ENCODE data around the gene NALCN.

The NALCN gene

DNA sequence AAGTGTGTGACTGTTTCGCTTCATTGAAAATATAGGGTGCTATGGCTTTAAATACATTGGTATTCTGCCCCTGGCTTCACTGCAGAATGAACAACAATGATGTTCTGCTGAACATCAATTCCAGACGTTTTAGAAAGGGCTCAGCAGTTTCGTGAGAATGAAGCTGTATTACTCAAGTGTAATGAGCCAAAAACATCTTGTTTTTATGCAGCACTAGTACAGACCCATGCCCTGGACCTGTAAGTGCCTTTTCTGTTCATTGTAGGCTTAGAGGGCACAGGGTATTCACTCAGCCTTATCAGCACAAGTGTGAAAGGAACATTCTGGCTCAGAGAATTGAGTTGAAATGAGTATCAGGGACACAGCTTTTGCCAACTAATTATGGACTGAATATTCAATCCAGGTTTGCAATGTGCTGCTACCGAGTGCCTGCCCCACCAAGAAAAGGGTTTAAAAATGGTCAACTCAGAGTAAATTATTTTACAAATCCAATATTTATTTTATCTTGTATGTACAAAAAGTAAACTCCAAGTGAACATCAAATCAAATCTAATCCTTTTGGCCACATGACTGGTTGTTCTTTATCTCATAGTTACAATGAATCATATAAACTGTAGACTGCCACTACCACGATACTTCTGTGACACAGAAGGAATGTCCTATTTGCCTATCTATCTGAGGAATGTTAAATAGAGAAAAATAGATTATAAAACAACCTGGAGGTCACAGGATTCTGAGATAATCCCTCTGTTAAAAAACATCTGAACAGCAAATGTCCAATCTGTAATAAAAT, 362.8 kb downstream of the NALCN start:
- TF ChIP-seq LEF1 (IDR thresholded peaks at IDR 0.05; ENCODE audit: borderline replicate concordance) (no peak), SUZ12 (IDR thresholded peaks at IDR 0.05) (no peak), SP1 (IDR thresholded peaks at IDR 0.05) (no peak), ELF4 (IDR thresholded peaks at IDR 0.05) (no peak), CTBP1 (IDR thresholded peaks at IDR 0.05; ENCODE audit: borderline replicate concordance) (no peak), BHLHE40 (IDR thresholded peaks at IDR 0.05; ENCODE audit: borderline replicate concordance) (no peak), FOXA1 (IDR thresholded peaks at IDR 0.05) (no peak), HDGF (IDR thresholded peaks at IDR 0.05; ENCODE audit: borderline replicate concordance) (no peak), NFRKB (IDR thresholded peaks at IDR 0.05) (no peak), ZNF384 (IDR thresholded peaks at IDR 0.05) (no peak), FOXM1 (IDR thresholded peaks at IDR 0.05; ENCODE audit: borderline replicate concordance) (no peak), FOXK2 (IDR thresholded peaks at IDR 0.05) (no peak), TARDBP (IDR thresholded peaks at IDR 0.05) (no peak), ARNT (IDR thresholded peaks at IDR 0.05) (no peak), L3MBTL2 (conservative IDR thresholded peaks at IDR 0.05) (no peak)
- TF ChIP-seq, protein P1, sequence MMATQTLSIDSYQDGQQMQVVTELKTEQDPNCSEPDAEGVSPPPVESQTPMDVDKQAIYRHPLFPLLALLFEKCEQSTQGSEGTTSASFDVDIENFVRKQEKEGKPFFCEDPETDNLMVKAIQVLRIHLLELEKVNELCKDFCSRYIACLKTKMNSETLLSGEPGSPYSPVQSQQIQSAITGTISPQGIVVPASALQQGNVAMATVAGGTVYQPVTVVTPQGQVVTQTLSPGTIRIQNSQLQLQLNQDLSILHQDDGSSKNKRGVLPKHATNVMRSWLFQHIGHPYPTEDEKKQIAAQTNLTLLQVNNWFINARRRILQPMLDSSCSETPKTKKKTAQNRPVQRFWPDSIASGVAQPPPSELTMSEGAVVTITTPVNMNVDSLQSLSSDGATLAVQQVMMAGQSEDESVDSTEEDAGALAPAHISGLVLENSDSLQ (IDR thresholded peaks at IDR 0.05), result no peak
- ChIA-PET POLR2A (no interaction called here), CTCF (no interaction called here)
- DNase-seq (ENCODE audit: extremely low spot score), result no peak

DNA sequence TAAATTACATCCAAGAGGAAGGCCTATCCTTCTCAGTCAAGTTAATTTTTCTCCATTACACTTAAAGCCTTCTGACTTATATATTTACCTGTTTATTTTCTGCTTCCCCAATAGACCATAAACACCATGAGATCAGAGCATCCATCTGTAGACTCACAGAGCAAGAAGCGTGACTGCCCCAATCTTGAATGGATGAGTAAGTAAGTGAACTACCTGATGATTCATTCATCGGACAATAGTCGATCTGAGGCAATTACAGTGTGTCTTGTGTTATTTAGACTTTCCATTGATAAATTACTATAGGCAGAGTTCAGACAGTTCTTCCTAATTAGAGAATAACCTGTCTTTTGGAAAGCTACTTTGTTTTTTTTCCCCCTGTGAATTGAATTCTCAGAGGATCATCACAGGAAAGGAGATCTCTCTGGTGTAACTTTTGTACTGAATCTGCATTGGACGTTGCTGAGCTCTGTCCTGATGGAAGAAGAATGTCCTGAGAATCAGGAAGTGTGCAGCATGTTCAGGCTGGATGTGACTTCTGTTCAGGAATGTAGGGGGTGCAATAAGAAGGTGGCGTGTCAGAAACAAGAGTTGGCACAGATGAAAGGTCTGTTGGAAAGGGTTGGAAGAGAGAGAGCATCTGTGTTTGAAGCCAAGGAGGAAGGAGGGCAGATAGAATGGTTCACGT, 367.0 kb downstream of the NALCN start:
- TF ChIP-seq LEF1 (IDR thresholded peaks at IDR 0.05; ENCODE audit: borderline replicate concordance) (no peak), ARNT (IDR thresholded peaks at IDR 0.05) (no peak), HDGF (IDR thresholded peaks at IDR 0.05; ENCODE audit: borderline replicate concordance) (no peak), NFRKB (IDR thresholded peaks at IDR 0.05) (no peak), L3MBTL2 (conservative IDR thresholded peaks at IDR 0.05) (no peak), SUZ12 (IDR thresholded peaks at IDR 0.05) (no peak), CTBP1 (IDR thresholded peaks at IDR 0.05; ENCODE audit: borderline replicate concordance) (no peak), BHLHE40 (IDR thresholded peaks at IDR 0.05; ENCODE audit: borderline replicate concordance) (no peak), TARDBP (IDR thresholded peaks at IDR 0.05) (no peak), FOXA1 (IDR thresholded peaks at IDR 0.05) (no peak)
- TF ChIP-seq, protein P1 (IDR thresholded peaks at IDR 0.05), result no peak
- ChIA-PET CTCF (no interaction called here), POLR2A (no interaction called here)
- no peak for DNase-seq (ENCODE audit: extremely low spot score)

DNA sequence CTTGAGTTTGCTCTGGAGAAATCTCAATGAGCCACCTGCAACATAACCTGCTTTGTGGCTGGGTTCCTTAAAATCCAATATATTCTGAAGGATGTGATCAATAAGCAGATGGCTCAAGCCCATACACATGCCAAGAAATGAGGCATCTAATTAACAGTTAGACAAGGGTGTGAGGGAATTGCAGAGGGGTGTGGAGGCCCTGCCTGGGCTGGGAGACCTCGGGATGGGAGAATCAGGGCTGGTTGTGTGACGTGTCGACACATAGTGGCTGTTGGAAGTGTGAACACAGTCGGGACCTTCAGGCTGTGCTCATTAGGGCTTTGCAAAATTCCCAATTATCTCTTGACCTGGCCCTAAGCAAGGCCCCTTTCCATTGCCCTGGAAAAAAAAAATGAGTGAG, 379.8 kb downstream of the NALCN start:
- CTCF ChIA-PET, result no interaction called here
- POLR2A ChIA-PET, result no interaction called here
- DNase-seq (ENCODE audit: extremely low spot score), result no peak
- TF ChIP-seq FOXA1 (IDR thresholded peaks at IDR 0.05) (no peak), ELF4 (IDR thresholded peaks at IDR 0.05) (no peak), BHLHE40 (IDR thresholded peaks at IDR 0.05; ENCODE audit: borderline replicate concordance) (no peak), CTBP1 (IDR thresholded peaks at IDR 0.05; ENCODE audit: borderline replicate concordance) (no peak), TARDBP (IDR thresholded peaks at IDR 0.05) (no peak), FOXM1 (IDR thresholded peaks at IDR 0.05; ENCODE audit: borderline replicate concordance) (no peak), FOXK2 (IDR thresholded peaks at IDR 0.05) (no peak)
- TF ChIP-seq, protein P1 (IDR thresholded peaks at IDR 0.05), result no peak

DNA sequence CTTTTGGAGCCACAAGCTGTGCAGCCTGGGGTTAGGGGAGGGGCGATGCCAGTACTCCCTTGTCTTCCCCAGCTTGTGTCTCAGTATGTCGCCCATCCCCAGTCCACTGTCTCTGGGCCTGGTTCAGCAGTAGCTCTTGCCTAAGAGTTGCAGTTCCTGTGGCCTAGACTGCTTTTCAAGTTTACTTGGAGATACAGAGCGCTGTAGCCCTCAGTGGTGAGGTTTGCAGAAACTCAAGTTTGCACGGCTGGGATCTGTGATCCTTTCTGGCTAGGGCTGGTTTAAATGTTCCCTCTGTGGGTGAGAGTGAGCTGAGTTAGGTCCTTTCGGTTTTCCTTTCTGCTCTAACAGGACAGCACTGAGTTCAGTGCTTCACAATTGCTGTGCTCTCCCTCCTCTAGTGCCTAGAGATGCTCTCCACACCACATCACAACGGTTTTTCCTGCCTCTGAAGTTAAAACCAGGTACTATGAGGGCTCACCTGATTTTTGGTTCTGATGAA, 381.1 kb downstream of the NALCN start:
- DNase-seq (ENCODE audit: extremely low spot score), result no peak
- CTCF ChIA-PET, result no interaction called here
- TF ChIP-seq HDGF (IDR thresholded peaks at IDR 0.05; ENCODE audit: borderline replicate concordance) (no peak), ELF4 (IDR thresholded peaks at IDR 0.05) (no peak), ZNF384 (IDR thresholded peaks at IDR 0.05) (no peak), LEF1 (IDR thresholded peaks at IDR 0.05; ENCODE audit: borderline replicate concordance) (no peak), ARNT (IDR thresholded peaks at IDR 0.05) (no peak), BHLHE40 (IDR thresholded peaks at IDR 0.05; ENCODE audit: borderline replicate concordance) (no peak)
- TF ChIP-seq, protein P1 (IDR thresholded peaks at IDR 0.05), result no peak
- POLR2A ChIA-PET, result no interaction called here

DNA sequence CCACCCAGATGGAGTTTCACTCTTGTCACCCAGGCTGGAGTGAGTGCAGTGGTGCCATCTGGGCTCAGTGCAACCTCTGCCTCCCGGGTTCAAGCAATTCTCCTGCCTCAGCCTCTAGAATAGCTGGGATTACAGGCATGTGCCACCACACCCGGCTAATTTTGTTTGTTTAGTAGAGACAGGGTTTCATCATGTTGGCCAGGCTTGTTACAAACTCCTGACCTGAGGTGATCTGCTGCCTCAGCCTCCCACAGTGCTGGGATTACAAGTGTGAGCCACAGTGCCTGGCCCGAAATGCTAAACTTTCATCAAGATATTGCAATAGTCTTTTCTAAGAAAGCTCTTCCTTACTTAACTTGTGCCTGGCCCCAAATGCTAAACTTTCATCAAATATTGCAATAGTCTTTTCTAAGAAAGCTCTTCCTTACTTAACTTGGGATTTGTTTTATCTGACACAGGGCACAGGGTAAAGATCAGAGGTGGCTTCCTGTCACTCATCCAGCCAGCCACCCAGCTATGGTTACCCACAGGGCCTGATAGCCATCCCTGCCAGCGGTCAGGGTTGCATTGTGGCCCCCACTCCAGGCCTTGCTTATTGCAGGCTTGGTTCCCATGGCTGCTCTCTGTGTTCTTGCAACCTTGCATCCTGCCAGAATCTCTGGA, 389.4 kb downstream of the NALCN start:
- ChIA-PET CTCF (no interaction called here), POLR2A (no interaction called here)
- no peak for TF ChIP-seq FOXM1 (IDR thresholded peaks at IDR 0.05; ENCODE audit: borderline replicate concordance)
- TF ChIP-seq ARNT (IDR thresholded peaks at IDR 0.05), result no peak
- TF ChIP-seq LEF1 (IDR thresholded peaks at IDR 0.05; ENCODE audit: borderline replicate concordance), result no peak
- TF ChIP-seq SUZ12 (IDR thresholded peaks at IDR 0.05), result no peak
- no peak for TF ChIP-seq TARDBP (IDR thresholded peaks at IDR 0.05)
- DNase-seq (ENCODE audit: extremely low spot score), result no peak

All from HEK293T (cell line).